Kidney epithelial cell (primary cell): ENCODE data around the gene HAUS6. TPM values are rescaled to one million over a fixed set of nuclear protein-coding genes. Genes with fewer than 3 reads are reported as not detected.
A peak's percentile ranks its signal among the peaks of the same experiment; 100 is the strongest.
"Not testable (repeated sequence)": the region's sequence is repeated elsewhere in the genome, so short reads cannot be mapped to it uniquely, and the experiment has no call there.

Experiments used
- DNase-seq: peaks from one replicate; pipeline ENCODE4 v3.0.0-alpha.2; 2010; ENCODE audit warnings: low read depth
- H3K27me3 ChIP-seq: 2 replicates; pipeline ENCODE4 v1.6.0; 2011; ENCODE audit warnings: low read length; ENCODE audit not compliant: control insufficient read depth, insufficient read depth
- H3K36me3 ChIP-seq: 2 replicates; pipeline ENCODE4 v1.5.1; 2011; ENCODE audit warnings: low read length; ENCODE audit not compliant: control insufficient read depth, insufficient read depth
- H3K4me3 ChIP-seq: 2 replicates; pipeline ENCODE4 v1.5.1; 2011; ENCODE audit warnings: low read depth, mild to moderate bottlenecking, control low read depth, low read length
- CTCF ChIP-seq: IDR thresholded peaks from 2 replicates; pipeline ENCODE4 v1.5.1; 2011; ENCODE audit warnings: mild to moderate bottlenecking, moderate library complexity, low read length, control low read depth, inconsistent platforms; ENCODE audit not compliant: insufficient read depth, poor library complexity, severe bottlenecking
- total RNA-seq: library from RNA; depleted of rRNA; stranded (reverse); fragments of >200 nt; gene quantifications from 2 replicates; pipeline ENCODE4 v1.2.3, GENCODE V29; 2015

HAUS6 gene
- total RNA-seq, result 15.5 and 18.0 TPM in 2 replicates

GRCh38 chr9:19102631-19103345, at the start of gene HAUS6:
Gene HAUS6, minus strand, starts transcription at chr9:19102904. Its CDS starts 253 bp downstream, at chr9:19102651.
- peak; percentile 94 for DNase-seq
- peak; percentile 20 for TF ChIP-seq CTCF
- Histone ChIP-seq H3K36me3 (no peaks in the 10 kb centered on the region), H3K4me3 (peak within 1 kb of the TSS; percentile 71), H3K27me3 (no peaks in the 10 kb centered on the region)

- H3K4me3 ChIP-seq, H3K36me3 ChIP-seq, H3K27me3 ChIP-seq, DNase-seq: not testable (repeated sequence)
Measured at GRCh38 chr9:19152160-19152498, 49.4 kb upstream of the HAUS6 start.

- Histone ChIP-seq H3K27me3 (no peaks in the 10 kb centered on the region), H3K4me3 (no peak overlapping the region), H3K36me3 (no peaks in the 10 kb centered on the region)
- no peak for TF ChIP-seq CTCF
- no peak for DNase-seq
Measured at GRCh38 chr9:19151425-19152159, 48.9 kb upstream of the HAUS6 start.

- DNase-seq, result no peak
- no peak for TF ChIP-seq CTCF
- Histone ChIP-seq H3K4me3 (no peak overlapping the region), H3K36me3 (no peaks in the 10 kb centered on the region), H3K27me3 (no peaks in the 10 kb centered on the region)
Measured at GRCh38 chr9:19149230-19149629, 46.5 kb upstream of the HAUS6 start.

GRCh38 chr9:19148187-19148586, 45.5 kb upstream of the HAUS6 start:
- no peak for DNase-seq
- no peak for TF ChIP-seq CTCF
- H3K4me3 ChIP-seq, result no peak overlapping the region
- no peaks in the 10 kb centered on the region for H3K27me3 ChIP-seq
- no peaks in the 10 kb centered on the region for H3K36me3 ChIP-seq

GRCh38 chr9:19146441-19147024, 43.8 kb upstream of the HAUS6 start:
- no peak overlapping the region for H3K4me3 ChIP-seq
- H3K36me3 ChIP-seq, result no peaks in the 10 kb centered on the region
- DNase-seq, result no peak
- no peak for TF ChIP-seq CTCF
- H3K27me3 ChIP-seq, result no peaks in the 10 kb centered on the region
